Stimulated activated naive CD8-positive, alpha-beta T cell treated with anti-CD3 and anti-CD28 coated beads, Interleukin-15, Interleukin-2, amounts not matched to agents 100 U/mL and 50 U/mL, for 24 hours (primary cell): ENCODE results near the gene COL17A1.

ENCODE experiments used
- ATAC-seq: fragments of 150-1000 bp; cut with Tn5 transposase; one replicate; pipeline ENCODE4 v1.10.0; 2021
- DNase-seq: peaks from one replicate; pipeline ENCODE4 v3.0.0; 2021

Gene COL17A1

GRCh38 chr10:104085801-104086400, at the start of gene COL17A1:
TSS of gene COL17A1 (minus strand) at chr10:104085880. CDS start at chr10:104080673, 5,207 bp downstream.
- DNase-seq: no peak
- no peak for ATAC-seq

GRCh38 chr10:104130041-104130440, 44.4 kb upstream of the COL17A1 start:
- DNase-seq (no peak), ATAC-seq (no peak)

DNA sequence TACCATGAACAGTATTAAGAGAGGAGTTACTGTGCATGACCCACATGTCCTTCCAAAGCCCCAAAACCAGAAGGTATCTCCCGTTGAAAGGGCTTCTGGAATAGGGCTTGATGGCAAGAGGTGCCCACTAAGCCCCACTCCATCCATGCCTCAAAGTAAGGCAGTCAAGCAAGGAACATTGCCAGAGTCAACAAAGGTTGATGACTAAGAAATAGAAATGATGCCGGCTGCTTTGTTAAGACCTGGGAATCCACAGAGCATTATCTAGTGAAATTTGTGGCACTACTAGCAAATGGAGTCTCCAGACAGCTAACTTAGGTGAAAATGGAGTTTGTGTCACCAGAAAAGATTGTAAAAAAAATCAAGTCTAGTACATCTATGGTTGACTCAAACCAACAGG, 42.5 kb upstream of the COL17A1 start:
- ATAC-seq: no peak
- no peak for DNase-seq

GRCh38 chr10:104127411-104127810, 41.7 kb upstream of the COL17A1 start:
- peak; percentile 18 for DNase-seq

GRCh38 chr10:104123397-104123796, 37.7 kb upstream of the COL17A1 start:
- ATAC-seq: no peak
- no peak for DNase-seq

More at GRCh38 chr10:104127411-104127810, 41.7 kb upstream of the COL17A1 start:
- peak; percentile 46 for ATAC-seq

- ATAC-seq: no peak
- DNase-seq: no peak
Observed at GRCh38 chr10:104122225-104123107, 36.8 kb upstream of the COL17A1 start.

- DNase-seq (peak; percentile 99), ATAC-seq (peak; percentile 93)
Observed at GRCh38 chr10:104121485-104122224, 36.0 kb upstream of the COL17A1 start, which contains the start of gene SFR1. TSS of gene SFR1 (plus strand) at chr10:104122171. CDS start at chr10:104122184, 13 bp downstream.

DNA sequence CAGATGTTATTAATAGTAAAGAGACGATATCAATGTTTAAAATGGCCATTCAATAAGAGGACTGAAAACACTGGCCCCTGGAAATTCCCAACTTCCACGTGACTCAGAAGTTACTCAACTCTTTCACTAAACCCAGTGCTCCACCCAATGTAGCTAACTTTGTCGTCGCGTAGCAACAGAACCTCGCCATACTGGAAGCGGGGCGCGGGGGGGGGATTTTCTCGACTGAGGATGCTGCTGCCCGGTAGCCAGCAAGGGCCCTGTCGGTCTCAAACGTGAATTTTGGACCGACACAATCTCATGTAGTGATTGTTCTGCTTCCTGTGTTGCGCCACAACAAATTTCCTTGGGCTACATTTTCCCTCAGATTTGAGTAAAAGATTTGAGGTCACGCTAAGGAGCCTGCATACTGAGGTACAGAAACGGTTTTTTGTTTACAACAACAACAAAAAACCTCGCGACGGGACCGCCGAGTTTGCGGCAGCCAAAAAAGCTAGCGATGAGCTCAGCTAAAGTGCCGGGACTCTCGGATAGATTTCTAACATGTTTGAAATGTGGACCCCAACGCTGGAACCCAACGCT, 35.3 kb upstream of the COL17A1 start:
- ATAC-seq: peak; percentile 41
- DNase-seq: peak; percentile 88

DNA sequence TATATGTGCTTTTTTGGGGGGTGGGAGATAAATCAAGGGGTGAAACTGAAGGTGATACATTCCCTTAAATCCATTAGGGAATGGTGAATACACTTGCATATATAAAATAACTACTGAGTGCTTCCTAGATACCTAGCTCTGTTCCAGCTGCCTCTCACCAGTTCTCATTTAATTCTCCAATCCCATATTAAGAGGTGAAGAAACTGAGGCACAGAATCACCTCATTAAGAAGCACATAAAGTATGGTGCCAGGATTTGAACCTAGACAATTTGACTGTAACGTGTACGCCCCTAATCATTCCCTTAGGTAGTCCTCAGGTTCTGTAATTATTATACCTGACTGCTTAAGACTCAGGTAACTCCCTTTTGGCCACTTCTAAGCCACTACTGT, 34.8 kb upstream of the COL17A1 start:
- DNase-seq: no peak
- no peak for ATAC-seq

DNA sequence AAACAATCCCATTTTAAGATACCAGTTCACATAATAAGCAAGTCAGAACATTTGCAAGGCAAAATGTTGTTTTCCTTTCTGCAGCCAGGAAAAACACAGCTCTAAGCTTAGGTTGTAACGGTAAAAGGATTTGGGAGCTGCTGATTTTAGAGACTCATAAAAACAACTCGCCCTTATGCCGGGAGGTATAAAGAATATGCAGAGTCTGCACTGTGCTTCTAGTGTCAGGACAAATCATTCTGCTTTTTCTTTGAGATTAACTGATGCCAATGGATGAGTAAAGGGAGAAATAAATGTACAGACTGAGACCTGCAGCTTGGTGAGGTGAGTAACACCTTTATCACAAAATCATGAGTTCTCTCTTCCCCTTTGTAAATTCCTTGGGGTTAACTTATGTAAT, 34.3 kb upstream of the COL17A1 start:
- DNase-seq (no peak), ATAC-seq (no peak)

DNA sequence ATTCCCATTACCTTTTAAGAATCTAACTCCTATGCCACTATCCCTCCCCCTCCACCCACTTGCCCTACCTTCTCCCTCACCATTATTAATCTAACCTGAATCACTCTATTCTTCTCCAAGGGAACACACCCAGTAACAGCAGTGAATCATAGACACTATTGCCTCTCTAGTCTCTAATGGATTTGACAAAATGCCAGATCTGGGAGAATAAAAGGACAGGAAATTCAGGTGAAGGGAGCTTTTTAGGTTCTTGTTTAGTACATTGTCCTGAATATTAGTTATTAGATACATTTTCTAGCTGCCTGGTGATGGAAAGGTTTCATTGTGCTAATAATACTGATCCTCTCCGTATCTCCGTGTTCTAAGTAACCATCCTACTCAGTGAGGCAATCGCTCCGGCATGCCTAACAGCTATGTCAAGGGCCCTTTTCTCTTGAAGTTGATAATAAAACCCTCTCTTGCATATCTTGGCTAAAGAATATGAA, 32.2 kb upstream of the COL17A1 start:
- DNase-seq (no peak), ATAC-seq (no peak)

GRCh38 chr10:104113376-104113956, 27.8 kb upstream of the COL17A1 start:
- ATAC-seq: no peak
- no peak for DNase-seq

GRCh38 chr10:104109908-104110662, 24.4 kb upstream of the COL17A1 start:
- peak; percentile 99 for ATAC-seq
- DNase-seq: no peak

- DNase-seq: no peak
- ATAC-seq: peak; percentile 72
Observed at GRCh38 chr10:104104926-104105325, 19.2 kb upstream of the COL17A1 start.

DNA sequence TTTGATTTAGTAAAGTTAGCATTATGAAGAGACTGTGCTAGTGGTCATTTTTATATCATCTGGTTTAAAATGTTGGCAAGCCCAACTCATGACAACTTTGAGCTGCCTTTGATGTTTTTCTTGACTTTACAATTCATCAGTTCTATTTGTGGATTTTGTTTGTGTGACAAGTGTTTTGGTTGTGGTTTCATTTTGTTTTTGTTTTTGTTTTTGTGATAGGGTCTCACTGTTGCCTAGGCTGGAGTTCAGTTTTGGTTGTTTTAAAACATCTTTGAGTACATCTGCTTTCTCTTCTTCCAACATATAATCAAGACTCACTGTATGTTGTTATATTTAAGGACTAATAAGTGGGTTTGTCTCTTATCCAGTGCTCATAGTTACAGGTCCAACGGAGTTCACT, 18.7 kb upstream of the COL17A1 start:
- DNase-seq (no peak), ATAC-seq (no peak)

GRCh38 chr10:104103956-104104355, 18.3 kb upstream of the COL17A1 start:
- ATAC-seq: no peak
- no peak for DNase-seq

- DNase-seq: no peak
Observed at GRCh38 chr10:104101902-104102301, 16.2 kb upstream of the COL17A1 start.

DNA sequence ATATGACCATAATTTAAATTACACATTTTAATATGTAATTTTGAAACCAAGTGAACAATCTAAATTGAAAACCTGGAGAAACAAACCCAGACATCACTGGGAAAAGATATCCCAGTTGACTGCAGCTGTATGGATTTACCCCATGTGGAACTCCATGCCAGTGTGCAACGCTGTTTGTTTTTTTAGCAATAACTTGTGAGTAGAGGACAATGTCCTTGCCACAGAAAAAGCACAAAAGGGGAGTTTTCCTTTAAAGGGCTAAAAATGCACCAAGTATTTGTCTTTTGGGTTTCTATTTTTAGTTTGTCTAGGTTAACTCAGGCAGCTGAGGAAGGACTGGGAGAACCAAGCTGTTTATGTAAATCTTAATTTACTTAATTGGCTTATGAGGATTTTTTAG, 15.1 kb upstream of the COL17A1 start:
- DNase-seq: no peak
- no peak for ATAC-seq

More at GRCh38 chr10:104101902-104102301, 16.2 kb upstream of the COL17A1 start:
- ATAC-seq: no peak

- ATAC-seq: no peak
- no peak for DNase-seq
Observed at GRCh38 chr10:104099941-104100340, 14.3 kb upstream of the COL17A1 start.

DNA sequence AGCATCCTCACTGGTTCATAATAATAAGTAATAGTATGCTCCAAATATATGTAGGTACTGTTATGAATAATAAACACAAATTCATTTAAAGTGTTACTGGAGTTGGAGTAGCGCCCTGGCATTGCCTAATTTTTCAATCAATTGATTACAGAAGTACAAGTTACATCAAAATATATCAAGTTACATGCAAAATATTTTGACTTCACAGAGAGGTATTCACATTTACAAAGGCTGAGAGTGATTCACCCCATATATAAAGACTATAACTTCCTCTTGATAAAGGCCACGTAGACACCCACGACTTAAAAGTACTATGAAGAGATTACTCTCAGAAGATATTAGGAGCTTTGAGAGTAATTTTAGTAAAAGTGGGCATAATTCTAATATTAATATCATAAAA, 13.6 kb upstream of the COL17A1 start:
- ATAC-seq (no peak), DNase-seq (no peak)

GRCh38 chr10:104098358-104098925, 12.8 kb upstream of the COL17A1 start:
- ATAC-seq: no peak
- no peak for DNase-seq
